OCI-LY1 (cell line): ENCODE data around the gene RASA3.

Source experiments
- H2AFZ ChIP-seq: fragments of 200-600 bp; sonication (generic), shearing (Covaris generic); 2 replicates; pipeline ENCODE4 v1.6.0; 2014; ENCODE audit warnings: antibody characterized with exemption, mild to moderate bottlenecking, low read length
- H3F3A ChIP-seq: fragments of 200-600 bp; sonication (generic), shearing (Covaris generic); 2 replicates; pipeline ENCODE4 v1.6.0; 2014; ENCODE audit warnings: mild to moderate bottlenecking, antibody characterized with exemption, low read length, moderate library complexity; ENCODE audit not compliant: insufficient read depth
- H3K27ac ChIP-seq: fragments of 200-600 bp; sonication (generic); 2 replicates; pipeline ENCODE4 v1.5.1; 2014; ENCODE audit warnings: low read length, mixed run types, mild to moderate bottlenecking, low read depth; ENCODE audit not compliant: poor library complexity, severe bottlenecking
- H3K27me3 ChIP-seq: fragments of 200-600 bp; sonication (generic); 2 replicates; pipeline ENCODE4 v1.6.0; 2014; ENCODE audit warnings: antibody characterized with exemption, mild to moderate bottlenecking, low read length, moderate library complexity; ENCODE audit not compliant: insufficient read depth
- H3K36me3 ChIP-seq: fragments of 200-600 bp; sonication (generic); 2 replicates; pipeline ENCODE4 v1.6.1; 2014; ENCODE audit warnings: mild to moderate bottlenecking, antibody characterized with exemption, low read length, moderate library complexity, mixed read lengths; ENCODE audit not compliant: insufficient read depth
- H3K4me1 ChIP-seq: fragments of 200-600 bp; sonication (generic); 2 replicates; pipeline ENCODE4 v1.5.1; 2014; ENCODE audit warnings: mild to moderate bottlenecking, low read length, moderate library complexity; ENCODE audit not compliant: insufficient read depth, severe bottlenecking
- H3K4me2 ChIP-seq: fragments of 200-600 bp; sonication (generic), shearing (Covaris generic); 2 replicates; pipeline ENCODE4 v1.6.1; 2014; ENCODE audit warnings: low read length
- H3K4me3 ChIP-seq: fragments of 200-600 bp; sonication (generic); 2 replicates; pipeline ENCODE4 v1.5.1; 2014; ENCODE audit warnings: low read length, low read depth, mild to moderate bottlenecking, mixed read lengths; ENCODE audit not compliant: poor library complexity, severe bottlenecking
- H3K79me2 ChIP-seq: fragments of 200-600 bp; shearing (Covaris generic); 2 replicates; pipeline ENCODE4 v1.6.1; 2016; ENCODE audit warnings: mixed run types, low read length, mixed read lengths; ENCODE audit not compliant: insufficient read depth
- H3K9ac ChIP-seq: fragments of 200-600 bp; sonication (generic), shearing (Covaris generic); 2 replicates; pipeline ENCODE4 v1.6.1; 2014; ENCODE audit warnings: mild to moderate bottlenecking, low read length, mixed read lengths
- H3K9me2 ChIP-seq: fragments of 200-600 bp; sonication (generic), shearing (Covaris generic); 2 replicates; pipeline ENCODE4 v1.6.1; 2014; ENCODE audit warnings: low read depth, mild to moderate bottlenecking, low read length, mixed read lengths
- H3K9me3 ChIP-seq: fragments of 200-600 bp; shearing (Covaris generic); 2 replicates; pipeline ENCODE4 v1.6.1; 2014; ENCODE audit warnings: low read length, mixed read lengths
- H4K20me1 ChIP-seq: fragments of 200-600 bp; sonication (generic), shearing (Covaris generic); 2 replicates; pipeline ENCODE4 v1.6.0; 2016; ENCODE audit warnings: mild to moderate bottlenecking, low read length; ENCODE audit not compliant: insufficient read depth
- EZH2 ChIP-seq: fragments of 200-600 bp; sonication (generic), shearing (Covaris generic); IDR thresholded peaks from 2 replicates; pipeline ENCODE4 v1.8.0; 2017; ENCODE audit warnings: borderline replicate concordance, mixed run types, mild to moderate bottlenecking, antibody characterized with exemption, low read length, moderate library complexity, mixed read lengths
- TF ChIP-seq, protein P1 (sequence below): fragments of 200-600 bp; sonication (generic), shearing (Covaris generic); IDR thresholded peaks from 2 replicates; pipeline ENCODE4 v1.5.1; 2017; ENCODE audit warnings: mild to moderate bottlenecking, antibody characterized with exemption, low read length, moderate library complexity, mixed read lengths

RASA3 gene

GRCh38 chr13:114129649-114130062, 2.8 kb downstream of the RASA3 start:
- no peaks in the 10 kb centered on the region for H3K9me3 ChIP-seq
- H3K9ac ChIP-seq: no peak overlapping the region
- no peaks in the 10 kb centered on the region for H4K20me1 ChIP-seq
- H3F3A ChIP-seq: peaks cover 8% of the 10 kb centered on the region; the same call in 1 of the 2 replicates
- H3K27me3 ChIP-seq: no peaks in the 10 kb centered on the region
- H3K27ac ChIP-seq: peak overlapping the region; percentile 68
- no peak overlapping the region for H2AFZ ChIP-seq
- no peaks in the 10 kb centered on the region for H3K79me2 ChIP-seq
- H3K4me2 ChIP-seq: peak overlapping the region; percentile 88
- H3K4me1 ChIP-seq: peaks cover 41% of the 10 kb centered on the region
- no peaks in the 10 kb centered on the region for H3K36me3 ChIP-seq
- peak overlapping the region; percentile 64 for H3K4me3 ChIP-seq
- TF ChIP-seq, protein P1, sequence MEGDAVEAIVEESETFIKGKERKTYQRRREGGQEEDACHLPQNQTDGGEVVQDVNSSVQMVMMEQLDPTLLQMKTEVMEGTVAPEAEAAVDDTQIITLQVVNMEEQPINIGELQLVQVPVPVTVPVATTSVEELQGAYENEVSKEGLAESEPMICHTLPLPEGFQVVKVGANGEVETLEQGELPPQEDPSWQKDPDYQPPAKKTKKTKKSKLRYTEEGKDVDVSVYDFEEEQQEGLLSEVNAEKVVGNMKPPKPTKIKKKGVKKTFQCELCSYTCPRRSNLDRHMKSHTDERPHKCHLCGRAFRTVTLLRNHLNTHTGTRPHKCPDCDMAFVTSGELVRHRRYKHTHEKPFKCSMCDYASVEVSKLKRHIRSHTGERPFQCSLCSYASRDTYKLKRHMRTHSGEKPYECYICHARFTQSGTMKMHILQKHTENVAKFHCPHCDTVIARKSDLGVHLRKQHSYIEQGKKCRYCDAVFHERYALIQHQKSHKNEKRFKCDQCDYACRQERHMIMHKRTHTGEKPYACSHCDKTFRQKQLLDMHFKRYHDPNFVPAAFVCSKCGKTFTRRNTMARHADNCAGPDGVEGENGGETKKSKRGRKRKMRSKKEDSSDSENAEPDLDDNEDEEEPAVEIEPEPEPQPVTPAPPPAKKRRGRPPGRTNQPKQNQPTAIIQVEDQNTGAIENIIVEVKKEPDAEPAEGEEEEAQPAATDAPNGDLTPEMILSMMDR: no peak
- TF ChIP-seq EZH2: no peak
- H3K9me2 ChIP-seq: no peaks in the 10 kb centered on the region

- H3K4me2 ChIP-seq: peak overlapping the region; percentile 88
- H3K27me3 ChIP-seq: no peaks in the 10 kb centered on the region
- H3K27ac ChIP-seq: peak overlapping the region; percentile 68
- H3F3A ChIP-seq: peaks cover 8% of the 10 kb centered on the region; the same call in 1 of the 2 replicates
- no peaks in the 10 kb centered on the region for H3K9me3 ChIP-seq
- H4K20me1 ChIP-seq: no peaks in the 10 kb centered on the region
- no peaks in the 10 kb centered on the region for H3K79me2 ChIP-seq
- no peaks in the 10 kb centered on the region for H3K36me3 ChIP-seq
- H3K4me3 ChIP-seq: peak overlapping the region; percentile 64
- H2AFZ ChIP-seq: no peak overlapping the region
- peak overlapping the region; percentile 9; the same call in 1 of the 2 replicates for H3K9ac ChIP-seq
- H3K4me1 ChIP-seq: peaks cover 41% of the 10 kb centered on the region
- TF ChIP-seq, protein P1: no peak
- no peak for TF ChIP-seq EZH2
- H3K9me2 ChIP-seq: no peaks in the 10 kb centered on the region
Observed at GRCh38 chr13:114128624-114129522, 3.5 kb downstream of the RASA3 start.

- H3K27me3 ChIP-seq: no peaks in the 10 kb centered on the region
- H3K4me3 ChIP-seq: no peak overlapping the region
- H3K79me2 ChIP-seq: no peaks in the 10 kb centered on the region
- no peaks in the 10 kb centered on the region for H3K9me3 ChIP-seq
- no peaks in the 10 kb centered on the region for H4K20me1 ChIP-seq
- no peak for TF ChIP-seq EZH2
- TF ChIP-seq, protein P1: no peak
- H3K9ac ChIP-seq: peak overlapping the region; percentile 9; the same call in 1 of the 2 replicates
- H3K9me2 ChIP-seq: no peaks in the 10 kb centered on the region
- no peak overlapping the region for H2AFZ ChIP-seq
- H3F3A ChIP-seq: peaks cover 8% of the 10 kb centered on the region; the same call in 1 of the 2 replicates
- H3K27ac ChIP-seq: no peak overlapping the region
- H3K4me2 ChIP-seq: peak overlapping the region; percentile 88
- no peaks in the 10 kb centered on the region for H3K36me3 ChIP-seq
- H3K4me1 ChIP-seq: peaks cover 41% of the 10 kb centered on the region
Observed at GRCh38 chr13:114128348-114128623, 4.1 kb downstream of the RASA3 start.
